NCI-H1930 (cell line): ENCODE results near the gene CREB3L1.

Source experiments
- DNase-seq, 2 experiments: peaks; one replicate each; lab custom pipeline; 2025; lab: John Stamatoyannopoulos, UW

The CREB3L1 gene

GRCh38 chr11:46327829-46328228, 50.4 kb downstream of the CREB3L1 start:
- no peak for DNase-seq

GRCh38 chr11:46330154-46330553, 52.7 kb downstream of the CREB3L1 start:
- DNase-seq: no peak

GRCh38 chr11:46330563-46331281, 53.3 kb downstream of the CREB3L1 start:
- no peak for DNase-seq

- DNase-seq: no peak
Measured at GRCh38 chr11:46331282-46331984, 54.0 kb downstream of the CREB3L1 start.

- DNase-seq: no peak
Measured at GRCh38 chr11:46332093-46332567, 54.7 kb downstream of the CREB3L1 start.

- peak in 1 of 2 experiments; percentile 17 for DNase-seq
Measured at GRCh38 chr11:46332568-46333393, 55.3 kb downstream of the CREB3L1 start.

GRCh38 chr11:46333394-46333947, 56.0 kb downstream of the CREB3L1 start:
- peak in 1 of 2 experiments; percentile 23 for DNase-seq

- no peak for DNase-seq
Measured at GRCh38 chr11:46334211-46334610, 56.7 kb downstream of the CREB3L1 start.

- DNase-seq: no peak
Measured at GRCh38 chr11:46335271-46335670, 57.8 kb downstream of the CREB3L1 start.

GRCh38 chr11:46335890-46336562, 58.6 kb downstream of the CREB3L1 start:
- no peak for DNase-seq

GRCh38 chr11:46336563-46337180, 59.2 kb downstream of the CREB3L1 start:
- no peak for DNase-seq

- no peak for DNase-seq
Measured at GRCh38 chr11:46337626-46338345, 60.3 kb downstream of the CREB3L1 start.

- no peak for DNase-seq
Measured at GRCh38 chr11:46338636-46338987, 61.1 kb downstream of the CREB3L1 start.

GRCh38 chr11:46338988-46339666, 61.7 kb downstream of the CREB3L1 start:
- no peak for DNase-seq

- DNase-seq: no peak
Measured at GRCh38 chr11:46339816-46340215, 62.4 kb downstream of the CREB3L1 start.

- DNase-seq: no peak
Measured at GRCh38 chr11:46341454-46341853, 64.0 kb downstream of the CREB3L1 start.

GRCh38 chr11:46342239-46342638, 64.8 kb downstream of the CREB3L1 start:
- DNase-seq: no peak

GRCh38 chr11:46343520-46343919, 66.1 kb downstream of the CREB3L1 start:
- no peak for DNase-seq

- no peak for DNase-seq
Measured at GRCh38 chr11:46345131-46345597, 67.7 kb downstream of the CREB3L1 start.
